ENCODE data around the gene AGPAT4. TPM values are rescaled to one million over a fixed set of nuclear protein-coding genes. Genes with fewer than 3 reads are reported as not detected.
"Not testable (repeated sequence)": the region's sequence is repeated elsewhere in the genome, so short reads cannot be mapped to it uniquely, and the experiment has no call there.

AGPAT4 gene
- polyA plus RNA-seq, 2 of the 4 experiments (the other 2 are of a cell fraction) = 2.1 to 3.7 TPM

DNA sequence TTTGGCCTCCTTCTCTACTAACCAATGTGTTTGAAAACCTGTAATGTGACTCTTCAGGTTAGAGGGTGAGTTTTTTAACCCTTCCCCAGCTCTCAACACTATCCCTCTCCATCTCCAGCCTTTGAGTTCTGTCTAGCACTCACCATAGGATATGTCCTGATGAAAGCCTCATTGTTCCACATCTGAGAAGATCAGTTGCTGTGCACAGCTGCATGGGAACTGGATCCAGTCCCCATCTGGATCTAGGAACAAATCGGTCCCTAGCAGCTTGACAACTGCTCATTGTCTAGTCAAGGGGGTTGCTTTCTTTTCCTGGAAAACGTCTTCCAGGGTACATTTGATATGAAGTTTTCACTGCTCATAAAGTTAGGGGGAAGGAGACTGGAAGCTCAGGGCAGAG, 45.4 kb upstream of the AGPAT4 start (continued):
- TF ChIP-seq, protein P1, sequence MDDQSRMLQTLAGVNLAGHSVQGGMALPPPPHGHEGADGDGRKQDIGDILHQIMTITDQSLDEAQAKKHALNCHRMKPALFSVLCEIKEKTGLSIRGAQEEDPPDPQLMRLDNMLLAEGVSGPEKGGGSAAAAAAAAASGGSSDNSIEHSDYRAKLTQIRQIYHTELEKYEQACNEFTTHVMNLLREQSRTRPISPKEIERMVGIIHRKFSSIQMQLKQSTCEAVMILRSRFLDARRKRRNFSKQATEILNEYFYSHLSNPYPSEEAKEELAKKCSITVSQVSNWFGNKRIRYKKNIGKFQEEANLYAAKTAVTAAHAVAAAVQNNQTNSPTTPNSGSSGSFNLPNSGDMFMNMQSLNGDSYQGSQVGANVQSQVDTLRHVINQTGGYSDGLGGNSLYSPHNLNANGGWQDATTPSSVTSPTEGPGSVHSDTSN (IDR thresholded peaks at IDR 0.05) = no peak

DNA sequence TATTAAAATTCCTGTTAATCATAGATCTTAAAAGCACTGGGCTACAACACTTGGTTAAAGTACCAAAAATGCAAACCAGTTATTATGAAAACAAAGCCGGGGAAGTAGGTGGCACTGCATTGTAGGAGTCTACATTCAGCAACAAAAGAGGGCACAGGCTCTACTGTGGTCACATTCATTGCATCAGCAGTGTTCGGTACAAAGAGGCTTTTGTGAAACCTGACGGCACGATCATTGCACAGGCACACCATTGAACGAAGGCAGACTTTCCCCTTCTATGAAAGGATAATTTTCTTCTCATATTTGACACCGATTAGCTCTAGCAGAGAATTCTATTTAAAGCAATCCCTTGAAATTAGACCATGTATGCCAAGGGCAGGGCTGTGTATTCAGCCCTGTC, 44.6 kb upstream of the AGPAT4 start:
- 36% methylated on average over 6 of the region's 6 CpGs for WGBS (ENCODE audit: missing lambda C conversion rate)
- no peak overlapping the region for H3K27ac ChIP-seq
- H3K4me1 ChIP-seq = no peaks in the 10 kb centered on the region
- no peak for TF ChIP-seq ZSCAN20 (CRISPR knock-in tag; IDR thresholded peaks at IDR 0.05)
- TF ChIP-seq HOXB13 (CRISPR knock-in tag; IDR thresholded peaks at IDR 0.05; ENCODE audit: low read depth) = no peak
- no peak for TF ChIP-seq JUNB (IDR thresholded peaks at IDR 0.05)
- no peak for TF ChIP-seq CBX2 (IDR thresholded peaks at IDR 0.05; ENCODE audit: borderline replicate concordance, low read depth)
- no peak for TF ChIP-seq ZFP36 (IDR thresholded peaks at IDR 0.05; ENCODE audit: borderline replicate concordance, partially characterized antibody)
- no peak for TF ChIP-seq CTCF (IDR thresholded peaks at IDR 0.05)
- TF ChIP-seq SREBF2 (IDR thresholded peaks at IDR 0.05) = no peak
- TF ChIP-seq EHF (CRISPR knock-in tag; IDR thresholded peaks at IDR 0.05) = no peak
- TF ChIP-seq RAD21 (conservative IDR thresholded peaks at IDR 0.05 in 1 of 2, IDR thresholded peaks at IDR 0.05 in 1 of 2) = no peak
- TF ChIP-seq RNF2 (IDR thresholded peaks at IDR 0.05; ENCODE audit: borderline replicate concordance, low read depth) = no peak
- TF ChIP-seq MYC (IDR thresholded peaks at IDR 0.05; ENCODE audit: borderline replicate concordance, low read length) = no peak
- TF ChIP-seq ELK1 (IDR thresholded peaks at IDR 0.05; ENCODE audit: low read depth, low read length) = no peak
- no peak for TF ChIP-seq EHMT2 (IDR thresholded peaks at IDR 0.05; ENCODE audit: low read depth)
- FAIRE-seq (no peak), ATAC-seq (no peak), DNase-seq (ENCODE audit: low read depth in 1 of 2, low spot score in 1 of 2) (no peak)
- ChIA-PET POLR2A (no interaction called here), CTCF (no interaction called here)
- H3K4me2 ChIP-seq = no peak overlapping the region
- H3K9me3 ChIP-seq = no peaks in the 10 kb centered on the region
- H3K4me3 ChIP-seq = no peak overlapping the region

GRCh38 chr6:161316531-161316930, 42.7 kb upstream of the AGPAT4 start:
- FAIRE-seq (no peak), DNase-seq (ENCODE audit: low read depth in 1 of 2, low spot score in 1 of 2) (no peak), ATAC-seq (no peak)
- H3K4me3 ChIP-seq = no peak overlapping the region
- no peak overlapping the region for H3K4me2 ChIP-seq
- H3K27ac ChIP-seq = no peak overlapping the region
- H3K4me1 ChIP-seq = no peaks in the 10 kb centered on the region
- ChIA-PET POLR2A (no interaction called here), CTCF (no interaction called here)
- H3K9me3 ChIP-seq = no peaks in the 10 kb centered on the region
- 81% methylated on average over 3 of the region's 3 CpGs for WGBS (ENCODE audit: missing lambda C conversion rate)
- TF ChIP-seq KDM1A (IDR thresholded peaks at IDR 0.05; ENCODE audit: low read depth) = no peak
- TF ChIP-seq CHD2 (IDR thresholded peaks at IDR 0.05; ENCODE audit: low read length, partially characterized antibody) = no peak
- no peak for TF ChIP-seq TP53 (CRISPR knock-in tag; IDR thresholded peaks at IDR 0.05)
- TF ChIP-seq JUNB (IDR thresholded peaks at IDR 0.05) = no peak
- TF ChIP-seq EHF (CRISPR knock-in tag; IDR thresholded peaks at IDR 0.05) = no peak
- TF ChIP-seq HOXB5 (CRISPR knock-in tag; IDR thresholded peaks at IDR 0.05) = no peak
- no peak for TF ChIP-seq CBX8 (IDR thresholded peaks at IDR 0.05)
- TF ChIP-seq NR3C1 (IDR thresholded peaks at IDR 0.05) = no peak
- TF ChIP-seq JUN (IDR thresholded peaks at IDR 0.05) = no peak
- no peak for TF ChIP-seq HOXB13 (CRISPR knock-in tag; IDR thresholded peaks at IDR 0.05; ENCODE audit: low read depth)

DNA sequence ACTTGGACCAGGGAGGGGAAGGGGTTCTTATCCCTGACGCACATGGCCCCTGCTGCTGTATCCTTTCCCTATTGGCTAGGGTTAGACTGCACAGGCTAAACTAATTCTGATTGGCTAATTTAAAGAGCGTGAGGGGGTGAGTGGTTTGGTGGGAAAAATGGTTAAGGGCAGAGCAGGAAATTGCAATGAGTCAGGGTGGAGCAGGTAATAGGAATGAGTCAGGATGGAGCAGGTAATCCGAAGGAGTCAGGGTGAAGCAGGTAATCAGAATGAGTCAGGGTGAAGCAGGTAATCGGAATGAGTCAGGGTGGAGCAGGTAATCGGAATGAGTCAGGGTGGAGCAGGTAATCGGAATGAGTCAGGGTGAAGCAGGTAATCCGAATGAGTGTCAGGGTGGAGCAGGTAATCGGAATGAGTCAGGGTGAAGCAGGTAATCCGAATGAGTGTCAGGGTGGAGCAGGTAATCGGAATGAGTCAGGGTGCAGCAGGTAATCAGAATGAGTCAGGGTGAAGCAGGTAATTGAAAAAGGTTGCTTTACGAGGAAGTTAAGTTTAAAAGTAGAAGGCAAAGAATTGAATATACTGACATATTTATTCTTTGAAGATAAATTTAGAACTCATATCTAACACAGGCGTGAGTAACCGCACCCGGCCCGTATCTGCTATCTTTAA, 41.5 kb upstream of the AGPAT4 start:
- H3K4me3 ChIP-seq; DNase-seq (ENCODE audit: low read depth in 1 of 2, low spot score in 1 of 2); H3K9me3 ChIP-seq; H3K27ac ChIP-seq; H3K4me1 ChIP-seq; POLR2A ChIA-PET; ATAC-seq; CTCF ChIA-PET; H3K4me2 ChIP-seq; FAIRE-seq: not testable (repeated sequence)
- WGBS (ENCODE audit: missing lambda C conversion rate) = 57% methylated on average over 15 of the region's 15 CpGs

GRCh38 chr6:161314541-161315245, 40.8 kb upstream of the AGPAT4 start:
- H3K4me1 ChIP-seq; POLR2A ChIA-PET; H3K4me2 ChIP-seq; CTCF ChIA-PET; DNase-seq (ENCODE audit: low read depth in 1 of 2, low spot score in 1 of 2); FAIRE-seq; ATAC-seq; H3K9me3 ChIP-seq; H3K27ac ChIP-seq; H3K4me3 ChIP-seq: not testable (repeated sequence)
- 71% methylated on average over 20 of the region's 20 CpGs for WGBS (ENCODE audit: missing lambda C conversion rate)

Data from A549 (cell line).